Adrenal gland (tissue), 12 donors: ENCODE data around the gene RAB40C. TPM values are rescaled to one million over a fixed set of nuclear protein-coding genes. Genes with fewer than 3 reads are reported as not detected.

ENCODE experiments used
- DNase-seq, 7 donors: peaks; one replicate each; pipeline ENCODE4 v3.0.0-alpha.2; 2019 to 2020
- H3K27ac ChIP-seq, 5 donors: fragments of 200-600 bp; sonication (generic) in 4 of 5; 1 replicate in 3 of 5; 2 replicates in 2 of 5; pipeline versions ENCODE4 v1.5.1 to v1.8.0; 2016 to 2020; ENCODE audit warnings: mild to moderate bottlenecking in 1 of 5
- H3K27me3 ChIP-seq: fragments of 200-600 bp; 2 replicates; pipeline ENCODE4 v1.8.0; 2021
- H3K36me3 ChIP-seq, 2 donors: fragments of 200-600 bp; replicated peaks in 1 of 2; 1 replicate in 1 of 2; 2 replicates in 1 of 2; pipeline versions ENCODE4 v1.5.1 to v1.8.0; 2018 to 2022
- H3K4me1 ChIP-seq, 2 donors: fragments of 200-600 bp; replicated peaks in 1 of 2; 1 replicate in 1 of 2; 2 replicates in 1 of 2; pipeline versions ENCODE4 v1.5.1 to v1.8.0; 2018 to 2021
- H3K4me3 ChIP-seq, 4 donors: fragments of 200-600 bp; sonication (generic) in 3 of 4; one replicate each; pipeline ENCODE4 v1.5.1; 2016 to 2018
- H3K9me3 ChIP-seq, 3 donors: fragments of 200-600 bp; sonication (generic) in 1 of 3; replicated peaks in 1 of 3; 1 replicate in 2 of 3; 2 replicates in 1 of 3; pipeline versions ENCODE4 v1.5.1 to v1.8.0; 2016 to 2021
- POLR2A ChIP-seq, 2 donors: fragments of 450-650 bp; IDR thresholded peaks; one replicate each; pipeline ENCODE4 v1.6.1; 2017; ENCODE audit warnings: antibody characterized with exemption in 2 of 2, mild to moderate bottlenecking in 2 of 2, moderate library complexity in 1 of 2
- WGBS, 4 donors: extraction: QIAGEN DNeasy Blood & Tissue Kit in 2 of 4; methylation state at CpG; one replicate each; pipeline versions ENCODE4 v1.1.5 to v1.1.7; 2013 to 2017; 5-methylcytosine and 5-hydroxymethylcytosine counted together
- intact Hi-C, 2 donors: fragments of 100-400 bp; cut with DNase I; formaldehyde crosslinking; loops; one replicate each; pipeline versions ENCODE4 v1.14.1 to v1.15.0; 2022 to 2023
- polyA plus RNA-seq, 3 donors: library from polyadenylated mRNA; stranded (reverse); fragments of 200-250 nt in 2 of 3; fragments of 350-450 nt in 1 of 3; fragmentation: Illumina TruSeq in 1 of 3; extraction: RNeasy Lipid Tissue Mini Kit (QIAGEN cat#74804) in 1 of 3; gene quantifications; one replicate each; pipeline ENCODE4 v1.2.3, GENCODE V29; 2013 to 2014
- total RNA-seq, 9 donors: library from RNA; depleted of rRNA in 4 of 9; stranded (reverse); fragments of >200 nt in 4 of 9; fragments of 120-200 nt in 1 of 9; fragmentation: NEBNext Ultra II Directional in 1 of 9; extraction: Animal tissue kit (Norgen Biotek cat#: 25700) in 1 of 9; gene quantifications; one replicate each; pipeline versions ENCODE4 v1.1.0 to v1.2.4, GENCODE V29; 2013 to 2023
- TF ChIP-seq, protein P1 (sequence below), 6 experiments: fragments of 450-650 bp in 4 of 6; fragments of 200-600 bp in 2 of 6; sonication (generic) in 1 of 6; IDR thresholded peaks; 1 replicate in 5 of 6; 2 replicates in 1 of 6; pipeline versions ENCODE4 v1.5.1 to v1.8.0; 2016 to 2021; ENCODE audit warnings: antibody characterized with exemption in 6 of 6, mild to moderate bottlenecking in 2 of 6, moderate library complexity in 1 of 6
- donor health status: healthy with polysubstance abuse.
- donor health status: Bipolar disorder and iron deficiency.
- donor health status: DM: yes; HTN: yes; CAD: no.
- donor health status: DM: no; HTN: no; CAD: no.
- donor health status: DM: no; HTN: no; CAD: no.
- donor health status: DM: yes; HTN: yes; CAD: no.

RAB40C gene
- total and polyA plus RNA-seq, 12 donors: 2.3 to 36.2 (median 15.8) TPM

DNA sequence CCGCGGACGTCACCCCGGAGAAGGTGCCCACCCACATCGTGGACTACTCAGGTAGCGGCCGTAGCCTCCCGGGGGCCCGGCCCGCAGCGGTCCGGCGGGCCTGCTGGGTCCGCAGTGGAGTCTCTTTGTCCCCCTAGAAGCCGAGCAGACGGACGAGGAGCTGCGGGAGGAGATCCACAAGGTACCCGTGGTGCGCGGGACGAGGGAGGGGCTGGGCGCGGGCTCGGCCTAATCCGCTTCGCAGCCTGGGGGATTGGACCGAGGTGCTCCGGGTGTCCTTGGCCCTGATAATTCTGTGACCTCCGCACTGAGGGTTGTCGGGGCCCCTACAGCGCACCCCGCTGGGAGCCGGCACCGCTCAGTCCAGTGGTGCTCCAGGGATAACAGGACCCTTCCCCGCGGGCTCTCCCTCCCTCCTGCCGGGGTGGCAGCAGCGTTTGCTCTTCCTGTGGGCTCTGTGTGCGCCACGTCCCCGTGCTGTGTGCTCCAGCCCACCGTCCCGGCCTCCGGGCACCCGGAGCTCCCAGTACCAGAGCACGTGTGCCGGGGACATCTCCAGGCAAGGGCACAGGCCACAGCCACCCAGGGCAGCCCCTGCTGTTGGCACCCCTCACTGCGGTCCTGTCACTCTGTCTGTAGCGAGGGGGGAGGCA is 78.8 kb downstream of the RAB40C start:
- H3K4me3 ChIP-seq: peak overlapping the region; percentile 73 to 87 (median 83)
- no peaks in the 10 kb centered on the region for H3K27me3 ChIP-seq
- H3K9me3 ChIP-seq: no peaks in the 10 kb centered on the region
- DNase-seq: no peak
- intact Hi-C loops: loop anchor here in 1 of 2 donors (5.0 kb wide), 1 partner anchor 86 kb away; no protein-coding TSS in a partner anchor
- no peak for TF ChIP-seq POLR2A (IDR thresholded peaks at IDR 0.05)
- TF ChIP-seq, protein P1, sequence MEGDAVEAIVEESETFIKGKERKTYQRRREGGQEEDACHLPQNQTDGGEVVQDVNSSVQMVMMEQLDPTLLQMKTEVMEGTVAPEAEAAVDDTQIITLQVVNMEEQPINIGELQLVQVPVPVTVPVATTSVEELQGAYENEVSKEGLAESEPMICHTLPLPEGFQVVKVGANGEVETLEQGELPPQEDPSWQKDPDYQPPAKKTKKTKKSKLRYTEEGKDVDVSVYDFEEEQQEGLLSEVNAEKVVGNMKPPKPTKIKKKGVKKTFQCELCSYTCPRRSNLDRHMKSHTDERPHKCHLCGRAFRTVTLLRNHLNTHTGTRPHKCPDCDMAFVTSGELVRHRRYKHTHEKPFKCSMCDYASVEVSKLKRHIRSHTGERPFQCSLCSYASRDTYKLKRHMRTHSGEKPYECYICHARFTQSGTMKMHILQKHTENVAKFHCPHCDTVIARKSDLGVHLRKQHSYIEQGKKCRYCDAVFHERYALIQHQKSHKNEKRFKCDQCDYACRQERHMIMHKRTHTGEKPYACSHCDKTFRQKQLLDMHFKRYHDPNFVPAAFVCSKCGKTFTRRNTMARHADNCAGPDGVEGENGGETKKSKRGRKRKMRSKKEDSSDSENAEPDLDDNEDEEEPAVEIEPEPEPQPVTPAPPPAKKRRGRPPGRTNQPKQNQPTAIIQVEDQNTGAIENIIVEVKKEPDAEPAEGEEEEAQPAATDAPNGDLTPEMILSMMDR (IDR thresholded peaks at IDR 0.05): no peak
- peaks cover 0 to 43% of the 10 kb centered on the region in 2 donors for H3K36me3 ChIP-seq
- peak overlapping the region; percentile 25 to 93 (median 80) for H3K27ac ChIP-seq
- H3K4me1 ChIP-seq: peaks cover 7 to 18% of the 10 kb centered on the region in 2 donors
- WGBS, 4 donors: 0 to 8% (median 6%) methylated on average over 1 to 50 of the region's 50 CpGs

DNA sequence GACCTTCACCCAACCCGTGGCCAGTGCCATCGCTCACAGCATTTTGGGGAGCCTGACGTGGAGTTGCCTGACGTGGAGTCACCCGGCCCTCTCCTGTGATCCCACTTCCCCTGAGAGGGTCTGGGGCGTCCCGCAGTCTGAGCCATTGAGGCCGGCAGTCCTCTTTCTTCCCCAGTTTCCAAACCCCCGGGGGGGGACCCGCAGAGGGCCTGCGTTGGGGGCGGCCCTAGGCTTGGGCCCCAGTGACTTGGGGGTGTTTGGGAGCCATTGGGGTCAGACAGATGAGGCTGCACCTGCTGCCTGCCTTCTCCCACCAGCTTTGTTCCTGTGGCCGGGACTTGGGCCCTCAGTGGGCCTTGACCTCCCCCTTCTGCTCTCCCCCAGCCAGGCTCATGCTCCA is 79.8 kb downstream of the RAB40C start:
- peaks cover 15 to 24% of the 10 kb centered on the region in 2 donors for H3K4me1 ChIP-seq
- H3K27me3 ChIP-seq: no peaks in the 10 kb centered on the region
- intact Hi-C loops: loop anchor here in 1 of 2 donors (5.0 kb wide), 1 partner anchor 87 kb away; no protein-coding TSS in a partner anchor
- no peak overlapping the region for H3K27ac ChIP-seq
- WGBS, 4 donors: 91 to 96% (median 96%) methylated on average over 8 to 13 of the region's 13 CpGs
- H3K9me3 ChIP-seq: no peaks in the 10 kb centered on the region
- H3K36me3 ChIP-seq: peaks cover 0 to 44% of the 10 kb centered on the region in 2 donors
- no peak for TF ChIP-seq POLR2A (IDR thresholded peaks at IDR 0.05)
- TF ChIP-seq, protein P1 (IDR thresholded peaks at IDR 0.05): no peak
- H3K4me3 ChIP-seq: no peak overlapping the region
- no peak for DNase-seq

DNA sequence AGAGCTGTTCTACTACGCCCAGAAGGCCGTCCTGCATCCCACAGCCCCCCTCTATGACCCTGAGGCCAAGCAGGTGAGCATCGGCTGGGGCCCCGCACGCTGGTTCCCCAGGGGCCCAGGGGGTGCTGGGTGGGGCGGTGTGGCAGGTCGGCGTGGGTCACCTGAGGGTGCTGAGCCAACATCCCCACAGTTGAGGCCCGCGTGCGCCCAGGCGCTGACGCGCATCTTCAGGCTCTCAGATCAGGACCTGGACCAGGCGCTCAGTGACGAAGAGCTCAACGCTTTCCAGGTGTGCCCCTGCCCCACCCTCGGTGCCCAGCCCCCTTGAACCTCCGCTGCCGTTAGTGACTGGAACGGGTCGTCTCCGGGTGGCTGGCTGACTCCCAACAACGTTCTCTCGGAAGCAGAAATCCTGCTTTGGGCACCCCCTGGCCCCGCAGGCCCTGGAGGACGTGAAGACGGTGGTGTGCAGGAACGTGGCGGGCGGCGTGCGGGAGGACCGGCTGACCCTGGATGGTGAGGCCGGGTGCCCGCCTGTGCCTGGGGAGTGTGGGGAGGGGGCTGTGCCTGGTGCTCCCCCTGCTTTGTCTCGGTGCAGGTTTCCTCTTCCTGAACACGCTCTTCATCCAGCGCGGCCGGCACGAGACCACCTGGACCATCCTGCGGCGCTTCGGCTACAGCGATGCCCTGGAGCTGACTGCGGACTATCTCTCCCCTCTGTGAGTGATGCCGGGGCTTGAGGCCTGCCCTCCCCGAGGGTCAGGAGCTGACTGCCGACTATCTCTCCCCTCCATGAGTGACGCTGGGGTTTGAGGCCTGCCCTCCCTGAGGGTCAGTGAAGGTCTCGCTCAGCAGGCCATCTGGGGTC is 80.9 kb downstream of the RAB40C start:
- DNase-seq: no peak
- no peak for TF ChIP-seq POLR2A (IDR thresholded peaks at IDR 0.05)
- TF ChIP-seq, protein P1 (IDR thresholded peaks at IDR 0.05): no peak
- peaks cover 23 to 31% of the 10 kb centered on the region in 2 donors for H3K4me1 ChIP-seq
- no peak overlapping the region for H3K4me3 ChIP-seq
- 86 to 91% (median 91%) methylated on average over 21 to 52 of the region's 52 CpGs for WGBS, 4 donors
- no peaks in the 10 kb centered on the region for H3K27me3 ChIP-seq
- H3K9me3 ChIP-seq: no peaks in the 10 kb centered on the region
- intact Hi-C loops: no loop called here
- no peak overlapping the region for H3K27ac ChIP-seq
- peaks cover 0 to 44% of the 10 kb centered on the region in 2 donors for H3K36me3 ChIP-seq
